GM12892 (cell line): ENCODE data around the gene IQGAP2.

ENCODE experiments used
- DNase-seq: peaks from one replicate; pipeline ENCODE4 v3.0.0; 2011; ENCODE audit not compliant: insufficient read length
- FAIRE-seq: peaks from 2 replicates; lab custom pipeline; 2011; peaks lifted over from hg19 to GRCh38; lab: Jason Lieb, UNC
- POLR2A ChIP-seq: IDR thresholded peaks from 2 replicates; pipeline ENCODE4 v1.6.1; 2011; ENCODE audit warnings: low read depth, low read length, control low read depth
- POLR2AphosphoS5 ChIP-seq: IDR thresholded peaks from 2 replicates; pipeline ENCODE4 v1.6.1; 2011; ENCODE audit warnings: low read depth, low read length, control low read depth
- TAF1 ChIP-seq: IDR thresholded peaks from 2 replicates; pipeline ENCODE4 v1.6.1; 2011; ENCODE audit warnings: low read depth, mild to moderate bottlenecking, control low read depth, low read length, borderline replicate concordance

IQGAP2 gene

GRCh38 chr5:76406014-76406413 is 2.9 kb downstream of the IQGAP2 start:
- FAIRE-seq (no peak), DNase-seq (no peak)
- no peak for TF ChIP-seq TAF1
- no peak for TF ChIP-seq POLR2A
- TF ChIP-seq POLR2AphosphoS5: no peak

GRCh38 chr5:76406673-76407072 is 3.6 kb downstream of the IQGAP2 start:
- no peak for DNase-seq
- TF ChIP-seq TAF1 (no peak), POLR2AphosphoS5 (no peak), POLR2A (no peak)
- FAIRE-seq: no peak

- TF ChIP-seq TAF1 (no peak), POLR2AphosphoS5 (no peak), POLR2A (no peak)
- FAIRE-seq (peak; percentile 9), DNase-seq (no peak)
Observed at GRCh38 chr5:76408104-76408654, 5.1 kb downstream of the IQGAP2 start.

- no peak for TF ChIP-seq TAF1
- FAIRE-seq (no peak), DNase-seq (no peak)
Observed at GRCh38 chr5:76412511-76412910, 9.4 kb downstream of the IQGAP2 start.

- FAIRE-seq: no peak
- no peak for DNase-seq
Observed at GRCh38 chr5:76413746-76414145, 10.7 kb downstream of the IQGAP2 start.

GRCh38 chr5:76414788-76415187 is 11.7 kb downstream of the IQGAP2 start:
- DNase-seq (no peak), FAIRE-seq (no peak)
- no peak for TF ChIP-seq POLR2AphosphoS5
- no peak for TF ChIP-seq POLR2A
- TF ChIP-seq TAF1: no peak

More at GRCh38 chr5:76413746-76414145, 10.7 kb downstream of the IQGAP2 start:
- TF ChIP-seq TAF1 (no peak), POLR2AphosphoS5 (no peak), POLR2A (no peak)

- TF ChIP-seq TAF1: no peak
- TF ChIP-seq POLR2AphosphoS5: no peak
- TF ChIP-seq POLR2A: no peak
- DNase-seq (no peak), FAIRE-seq (no peak)
Observed at GRCh38 chr5:76415855-76416254, 12.8 kb downstream of the IQGAP2 start.

- TF ChIP-seq POLR2AphosphoS5 (no peak), POLR2A (no peak), TAF1 (no peak)
- FAIRE-seq: no peak
- DNase-seq: no peak
Observed at GRCh38 chr5:76419597-76420298, 16.7 kb downstream of the IQGAP2 start.

GRCh38 chr5:76422227-76422626 is 19.1 kb downstream of the IQGAP2 start:
- no peak for FAIRE-seq

GRCh38 chr5:76422742-76423141 is 19.7 kb downstream of the IQGAP2 start:
- TF ChIP-seq POLR2AphosphoS5: no peak
- no peak for TF ChIP-seq POLR2A
- TF ChIP-seq TAF1: no peak
- FAIRE-seq (no peak), DNase-seq (no peak)

More at GRCh38 chr5:76422227-76422626, 19.1 kb downstream of the IQGAP2 start:
- no peak for TF ChIP-seq TAF1
- TF ChIP-seq POLR2A: no peak
- no peak for TF ChIP-seq POLR2AphosphoS5
- no peak for DNase-seq

GRCh38 chr5:76425146-76425545 is 22.1 kb downstream of the IQGAP2 start:
- FAIRE-seq (no peak), DNase-seq (no peak)
- TF ChIP-seq TAF1: no peak
- TF ChIP-seq POLR2A: no peak
- TF ChIP-seq POLR2AphosphoS5: no peak
